HL-60 (cell line): Measurements from ENCODE around the gene UBN1.

Experiments used
- DNase-seq, 2 experiments: peaks; one replicate each; pipeline ENCODE4 v3.0.0-alpha.2; 2010 to 2020; ENCODE audit warnings: low read depth in 1 of 2, low spot score in 1 of 2
- H3K27ac ChIP-seq: fragments of 250-450 bp; sonication (Bioruptor Pico); replicated peaks from 2 replicates; pipeline ENCODE4 v1.5.1; 2020; ENCODE audit warnings: mild to moderate bottlenecking, moderate library complexity
- H3K27me3 ChIP-seq: fragments of 250-450 bp; sonication (Bioruptor Pico); 2 replicates; pipeline ENCODE4 v1.5.1; 2021; ENCODE audit warnings: mild to moderate bottlenecking, moderate library complexity; ENCODE audit not compliant: insufficient read depth, poor library complexity, severe bottlenecking
- H3K4me3 ChIP-seq: replicated peaks from 2 replicates; pipeline ENCODE4 v1.5.1; 2011; ENCODE audit warnings: mild to moderate bottlenecking, control low read depth, low read length; ENCODE audit not compliant: insufficient read depth
- CTCF ChIP-seq: IDR thresholded peaks from one replicate; pipeline ENCODE4 v1.5.1; 2011; ENCODE audit warnings: low read length, control low read depth, inconsistent platforms; ENCODE audit not compliant: insufficient read depth
- GABPA ChIP-seq: IDR thresholded peaks from 2 replicates; pipeline ENCODE4 v1.6.1; 2012; ENCODE audit warnings: low read depth
- POLR2AphosphoS5 ChIP-seq: IDR thresholded peaks from 2 replicates; pipeline ENCODE4 v1.6.1; 2012; ENCODE audit warnings: low read depth
- SPI1 ChIP-seq: IDR thresholded peaks from 2 replicates; pipeline ENCODE4 v1.6.1; 2012; ENCODE audit warnings: low read depth, mild to moderate bottlenecking, borderline replicate concordance
- TF ChIP-seq, protein P1 (sequence below): IDR thresholded peaks from 2 replicates; pipeline ENCODE4 v1.6.1; 2012; ENCODE audit warnings: low read depth; ENCODE audit not compliant: insufficient replicate concordance

UBN1 gene

GRCh38 chr16:4805231-4805630, 42.0 kb upstream of the UBN1 start:
- DNase-seq = no peak
- TF ChIP-seq SPI1 = no peak
- TF ChIP-seq CTCF = no peak
- Histone ChIP-seq H3K27ac (no peak overlapping the region), H3K4me3 (no peak overlapping the region), H3K27me3 (no peaks in the 10 kb centered on the region)

DNA sequence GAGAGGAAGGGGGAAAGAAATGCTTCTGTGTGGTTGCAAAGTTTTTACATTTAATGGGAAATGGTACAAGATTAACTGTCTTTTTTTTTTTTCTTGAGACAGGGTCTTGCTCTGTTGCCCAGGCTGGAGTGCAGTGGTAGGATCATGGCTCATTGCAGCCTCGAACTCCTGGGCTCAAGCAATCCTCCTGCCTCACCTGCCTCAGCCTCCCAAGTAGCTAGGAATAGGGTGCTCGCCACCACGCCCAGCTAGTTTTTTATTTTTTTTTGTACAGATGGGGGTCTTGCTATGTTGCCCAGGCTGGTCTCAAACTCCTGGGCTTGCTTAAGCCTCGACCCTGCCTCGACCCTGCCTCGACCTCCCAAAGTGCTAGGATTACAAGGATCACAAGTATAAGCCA, 41.0 kb upstream of the UBN1 start:
- Histone ChIP-seq H3K27me3 (no peaks in the 10 kb centered on the region), H3K27ac (no peak overlapping the region), H3K4me3 (no peak overlapping the region)
- DNase-seq = no peak
- TF ChIP-seq, protein P1, sequence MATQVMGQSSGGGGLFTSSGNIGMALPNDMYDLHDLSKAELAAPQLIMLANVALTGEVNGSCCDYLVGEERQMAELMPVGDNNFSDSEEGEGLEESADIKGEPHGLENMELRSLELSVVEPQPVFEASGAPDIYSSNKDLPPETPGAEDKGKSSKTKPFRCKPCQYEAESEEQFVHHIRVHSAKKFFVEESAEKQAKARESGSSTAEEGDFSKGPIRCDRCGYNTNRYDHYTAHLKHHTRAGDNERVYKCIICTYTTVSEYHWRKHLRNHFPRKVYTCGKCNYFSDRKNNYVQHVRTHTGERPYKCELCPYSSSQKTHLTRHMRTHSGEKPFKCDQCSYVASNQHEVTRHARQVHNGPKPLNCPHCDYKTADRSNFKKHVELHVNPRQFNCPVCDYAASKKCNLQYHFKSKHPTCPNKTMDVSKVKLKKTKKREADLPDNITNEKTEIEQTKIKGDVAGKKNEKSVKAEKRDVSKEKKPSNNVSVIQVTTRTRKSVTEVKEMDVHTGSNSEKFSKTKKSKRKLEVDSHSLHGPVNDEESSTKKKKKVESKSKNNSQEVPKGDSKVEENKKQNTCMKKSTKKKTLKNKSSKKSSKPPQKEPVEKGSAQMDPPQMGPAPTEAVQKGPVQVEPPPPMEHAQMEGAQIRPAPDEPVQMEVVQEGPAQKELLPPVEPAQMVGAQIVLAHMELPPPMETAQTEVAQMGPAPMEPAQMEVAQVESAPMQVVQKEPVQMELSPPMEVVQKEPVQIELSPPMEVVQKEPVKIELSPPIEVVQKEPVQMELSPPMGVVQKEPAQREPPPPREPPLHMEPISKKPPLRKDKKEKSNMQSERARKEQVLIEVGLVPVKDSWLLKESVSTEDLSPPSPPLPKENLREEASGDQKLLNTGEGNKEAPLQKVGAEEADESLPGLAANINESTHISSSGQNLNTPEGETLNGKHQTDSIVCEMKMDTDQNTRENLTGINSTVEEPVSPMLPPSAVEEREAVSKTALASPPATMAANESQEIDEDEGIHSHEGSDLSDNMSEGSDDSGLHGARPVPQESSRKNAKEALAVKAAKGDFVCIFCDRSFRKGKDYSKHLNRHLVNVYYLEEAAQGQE = no peak
- TF ChIP-seq SPI1 = no peak
- no peak for TF ChIP-seq POLR2AphosphoS5
- no peak for TF ChIP-seq GABPA

GRCh38 chr16:4811242-4811641, 36.0 kb upstream of the UBN1 start:
- TF ChIP-seq CTCF = no peak
- TF ChIP-seq GABPA = no peak
- TF ChIP-seq, protein P1 = no peak
- TF ChIP-seq SPI1 = no peak
- no peak for TF ChIP-seq POLR2AphosphoS5

GRCh38 chr16:4811773-4812172, 35.5 kb upstream of the UBN1 start:
- H3K4me3 ChIP-seq = no peak overlapping the region
- H3K27ac ChIP-seq = no peak overlapping the region
- H3K27me3 ChIP-seq = no peaks in the 10 kb centered on the region
- TF ChIP-seq SPI1 = no peak
- no peak for TF ChIP-seq CTCF
- TF ChIP-seq, protein P1 = no peak
- no peak for TF ChIP-seq GABPA
- TF ChIP-seq POLR2AphosphoS5 = no peak
- no peak for DNase-seq

More at GRCh38 chr16:4811242-4811641, 36.0 kb upstream of the UBN1 start:
- H3K27me3 ChIP-seq = no peaks in the 10 kb centered on the region
- no peak overlapping the region for H3K27ac ChIP-seq
- no peak for DNase-seq
- no peak overlapping the region for H3K4me3 ChIP-seq
